NCI-H1417 (cell line): ENCODE results near the gene WIF1.

Experiments used
- DNase-seq, 3 experiments: peaks; one replicate each; lab custom pipeline; 2025; lab: John Stamatoyannopoulos, UW

WIF1 gene

GRCh38 chr12:65023485-65023884 lies 97.6 kb downstream of the WIF1 start:
- no peak for DNase-seq

DNA sequence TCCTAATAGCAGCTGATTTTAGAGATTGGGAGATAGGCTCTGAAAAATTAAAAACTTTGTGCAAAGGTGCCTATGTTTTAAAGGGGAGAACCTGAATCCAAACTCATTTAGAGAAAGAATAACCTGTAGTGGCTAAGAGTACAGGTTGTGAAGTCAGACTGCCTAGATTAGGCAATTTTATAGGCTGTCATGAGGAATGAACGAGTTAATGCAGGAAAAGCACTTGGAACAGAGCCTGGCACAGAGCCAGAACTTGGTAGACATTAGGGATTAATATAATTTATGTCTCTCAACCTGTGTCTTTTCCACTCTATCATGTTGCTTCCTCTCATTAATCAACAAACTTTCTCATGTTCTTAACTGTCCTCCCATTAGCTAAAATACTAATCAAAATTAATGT lies 98.1 kb downstream of the WIF1 start:
- peak in 2 of 3 experiments; percentile 13 to 67 for DNase-seq

GRCh38 chr12:65022421-65022820 lies 98.7 kb downstream of the WIF1 start:
- DNase-seq, result no peak

DNA sequence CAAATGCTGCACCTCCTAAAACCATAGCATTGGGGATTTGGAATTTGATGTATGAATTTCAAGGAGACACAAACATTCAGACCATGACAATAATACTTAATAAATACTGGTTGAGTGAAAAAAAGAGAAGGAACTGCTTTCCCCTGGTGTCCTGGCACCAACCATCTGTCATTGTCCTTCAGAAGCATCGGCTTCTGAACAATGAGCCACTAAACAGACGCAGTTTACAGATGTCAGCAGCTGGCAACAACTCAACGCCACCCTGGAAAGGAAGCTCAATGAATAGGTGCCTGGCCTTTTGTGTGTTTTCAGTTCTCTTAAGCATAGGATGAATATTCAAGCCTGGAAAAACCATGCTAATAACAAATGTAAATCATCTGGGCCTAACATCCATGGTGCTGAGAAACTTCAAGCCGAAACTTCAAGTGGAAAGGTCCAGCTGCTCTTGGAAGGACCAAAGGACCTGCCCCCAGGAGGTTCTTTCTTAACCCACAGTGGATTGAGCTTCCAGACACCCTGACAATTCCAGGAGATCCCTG lies 101.3 kb downstream of the WIF1 start:
- DNase-seq, result no peak

DNA sequence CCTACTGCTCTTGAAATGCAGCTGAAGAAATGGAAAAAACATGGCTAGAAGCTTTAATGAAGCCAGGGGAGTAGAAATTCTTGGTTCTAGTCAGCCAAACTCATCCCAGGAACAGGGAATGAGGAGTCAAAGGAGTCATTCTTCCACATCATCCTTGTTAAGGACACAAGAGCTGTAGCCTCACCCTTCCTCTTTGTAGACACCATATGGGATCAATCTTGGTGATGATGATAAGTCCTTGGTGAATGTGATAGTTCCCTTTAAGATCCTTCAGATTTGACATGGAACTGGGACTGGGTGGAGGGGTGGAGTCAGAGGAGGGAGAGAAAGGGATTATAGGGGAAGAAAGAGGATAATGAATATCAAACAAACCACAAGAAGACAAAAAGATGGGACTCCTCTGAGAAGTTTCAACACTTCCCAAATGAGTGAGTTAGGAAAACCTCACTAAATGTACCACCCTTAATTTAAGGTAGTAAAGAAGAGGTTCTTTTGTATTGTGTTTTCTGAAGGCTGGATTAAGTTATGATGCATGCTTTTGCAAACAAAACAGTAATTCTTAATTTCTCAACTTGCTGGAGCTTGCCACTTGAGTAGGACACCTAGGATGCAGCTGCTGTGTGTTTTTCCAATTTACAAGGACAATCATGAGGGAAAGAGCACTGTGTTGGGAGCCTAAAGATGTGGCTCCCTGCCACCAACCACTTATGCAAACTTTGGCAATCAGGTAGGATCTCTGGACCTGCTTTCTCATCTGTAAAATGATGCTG lies 104.0 kb downstream of the WIF1 start:
- DNase-seq, result no peak

- no peak for DNase-seq
Measured at GRCh38 chr12:65015850-65016249, 105.3 kb downstream of the WIF1 start.

DNA sequence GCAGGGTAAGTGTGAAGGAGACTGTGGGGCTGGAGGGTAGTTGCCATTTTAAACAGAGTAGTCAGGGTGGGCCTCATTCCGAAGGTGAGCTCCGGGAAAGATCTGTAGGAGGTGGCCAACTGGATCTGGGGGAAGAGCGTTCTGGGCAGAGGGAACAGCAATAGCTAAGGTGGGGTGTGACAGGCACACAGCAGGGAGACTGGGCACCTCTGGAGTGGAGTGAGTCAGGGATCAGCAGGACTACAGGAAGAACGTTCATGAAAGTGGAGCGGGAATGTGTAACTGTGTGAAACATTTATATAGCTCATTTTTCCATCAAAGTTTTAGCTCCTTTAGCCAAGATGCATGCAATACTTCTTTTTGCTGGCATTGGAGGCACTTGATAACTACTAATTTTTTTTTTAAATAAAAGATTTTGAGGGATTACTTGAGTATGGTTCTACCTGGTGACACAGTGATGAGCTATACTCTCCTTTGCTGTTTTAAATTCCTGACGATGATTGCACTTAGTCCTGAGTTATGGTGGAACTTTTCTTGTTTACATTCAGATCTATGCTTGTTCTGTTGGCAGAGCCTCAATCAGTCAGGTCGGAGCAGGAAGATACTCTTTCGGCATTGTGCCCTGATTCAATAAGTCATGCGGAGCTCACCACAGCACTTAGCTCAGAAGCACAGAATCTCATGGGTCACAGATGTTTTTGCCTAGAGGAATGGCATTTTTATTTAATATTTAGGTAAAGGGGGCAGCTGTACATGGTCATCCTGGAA lies 106.4 kb downstream of the WIF1 start:
- no peak for DNase-seq

DNA sequence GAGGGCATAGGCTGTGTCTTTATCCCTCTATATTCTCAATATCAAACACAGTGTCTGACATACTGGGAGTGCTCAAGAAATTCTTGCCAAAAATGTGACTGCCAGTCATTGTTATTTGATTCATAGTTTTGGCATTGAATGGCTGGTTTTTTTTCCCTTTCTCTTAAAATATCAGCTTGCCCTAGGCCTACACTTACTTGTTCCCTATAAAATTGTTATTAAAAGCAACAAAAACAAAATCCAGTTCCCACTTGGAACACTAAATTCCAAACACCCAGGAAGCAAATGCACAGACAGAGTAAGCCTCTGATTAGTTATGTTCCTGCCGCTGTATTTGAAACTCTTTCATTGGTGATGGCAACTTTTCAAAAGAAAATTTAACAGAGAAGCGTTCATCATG lies 110.7 kb downstream of the WIF1 start:
- no peak for DNase-seq

DNA sequence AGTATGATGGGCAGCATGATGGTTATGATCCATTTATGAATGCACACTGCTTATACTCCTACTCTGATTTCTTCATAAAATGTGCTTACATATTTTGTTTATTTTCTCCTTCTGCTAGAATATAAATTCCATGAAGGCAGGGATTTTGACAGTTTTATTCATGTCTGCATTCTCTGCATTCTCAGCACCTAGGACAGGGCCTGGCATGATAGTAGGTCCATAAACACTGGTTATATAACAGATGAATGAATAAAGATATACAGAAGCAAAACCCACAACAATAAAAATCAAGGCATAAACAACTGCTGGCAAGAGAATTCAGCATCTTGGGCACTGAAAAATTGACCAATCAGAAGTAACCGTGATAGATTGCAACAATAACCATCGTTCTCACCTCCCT lies 115.4 kb downstream of the WIF1 start:
- no peak for DNase-seq

GRCh38 chr12:65004270-65004669 lies 116.8 kb downstream of the WIF1 start:
- DNase-seq, result no peak
